Measurements from ENCODE around the gene HASPIN. TPM values are rescaled to one million over a fixed set of nuclear protein-coding genes. Genes with fewer than 3 reads are reported as not detected.

HASPIN gene
- 4.6 and 8.0 TPM in 2 replicates for total RNA-seq

GRCh38 chr17:3723556-3724377 is at the start of gene HASPIN:
Gene HASPIN (plus strand): TSS chr17:3723903. CDS start chr17:3723936, 33 bp downstream.

GRCh38 chr17:3695723-3696411 is 27.8 kb upstream of the HASPIN start, which contains the start of gene P2RX5:
Gene P2RX5 (minus strand): TSS chr17:3696155. CDS start chr17:3696005, 150 bp downstream.

Other genes starting within 250 kb of the HASPIN start
- 0.13 and 0.48 TPM in 2 replicates for gene ASPA, start 247.9 kb upstream of the HASPIN start, total RNA-seq
- 0.08 and 0.13 TPM in 2 replicates for gene TRPV3, start 166.1 kb upstream of the HASPIN start, total RNA-seq
- 0.26 and 2.2 TPM in 2 replicates for gene TRPV1, start 114.5 kb upstream of the HASPIN start, total RNA-seq
- 15.1 and 16.4 TPM in 2 replicates for gene SHPK, start 87.7 kb upstream of the HASPIN start, total RNA-seq
- 13.8 and 47.3 TPM in 2 replicates for gene CTNS, start 87.1 kb upstream of the HASPIN start, total RNA-seq
- 154 and 375 TPM in 2 replicates for gene TAX1BP3, start 55.3 kb upstream of the HASPIN start, total RNA-seq
- gene EMC6, start 55.1 kb upstream of the HASPIN start, total RNA-seq, result 12.3 and 26.0 TPM in 2 replicates
- 0.88 and 3.6 TPM in 2 replicates for gene P2RX5, start 27.7 kb upstream of the HASPIN start, total RNA-seq
- 26.0 and 27.7 TPM in 2 replicates for gene ITGAE, start 77.3 kb downstream of the HASPIN start, total RNA-seq
- gene NCBP3, start 122.3 kb downstream of the HASPIN start, total RNA-seq, result 14.9 and 27.9 TPM in 2 replicates
- 0.96 and 3.0 TPM in 2 replicates for gene CAMKK1, start 169.2 kb downstream of the HASPIN start, total RNA-seq
- 0.26 and 0.48 TPM in 2 replicates for gene P2RX1, start 192.6 kb downstream of the HASPIN start, total RNA-seq
- 5.0 and 24.2 TPM in 2 replicates for gene ATP2A3, start 240.5 kb downstream of the HASPIN start, total RNA-seq